ENCODE data around the gene TRABD2B.

Gene TRABD2B

DNA sequence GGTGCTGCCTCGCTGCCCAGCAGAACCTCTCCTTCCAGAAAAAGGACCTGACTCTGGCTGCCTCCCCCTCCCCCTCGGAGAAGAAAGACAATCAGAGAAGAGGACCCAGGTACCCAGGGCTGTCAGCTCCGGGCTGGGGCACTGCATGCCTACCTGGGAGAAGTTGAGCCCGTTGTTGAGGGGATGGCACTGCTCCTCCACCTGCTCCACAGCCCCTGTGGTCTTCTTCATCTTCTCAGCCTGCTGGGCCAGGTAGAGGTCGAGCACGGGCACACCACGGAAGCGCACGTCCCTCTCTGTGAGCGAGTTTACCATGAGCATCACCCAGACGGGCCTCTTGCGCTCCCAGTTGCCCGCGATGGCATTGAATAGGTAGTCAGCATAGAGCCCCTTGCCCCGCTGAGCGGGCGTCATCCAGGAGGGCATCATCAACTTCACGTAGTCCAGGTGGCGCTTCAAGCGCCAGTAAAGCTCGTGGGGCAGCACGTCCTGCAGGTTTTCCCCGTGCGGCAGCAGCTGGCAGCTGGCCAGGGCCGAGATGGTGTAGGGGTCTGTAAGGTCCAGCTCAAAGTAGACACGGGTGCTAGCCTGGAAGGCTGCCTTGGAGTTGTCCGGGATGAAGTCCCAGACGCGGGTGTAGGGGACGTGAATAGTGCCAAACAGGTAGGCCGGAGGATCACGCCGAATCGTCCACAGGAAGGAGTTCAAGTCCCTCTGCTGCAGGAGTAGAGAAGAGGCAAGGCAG lies 3.1 kb downstream of the TRABD2B start:
- H2AFZ ChIP-seq (ENCODE audit: low read depth, low read length, severe bottlenecking), result no peak overlapping the region
- H3K27ac ChIP-seq (ENCODE audit: low read depth, low read length), result no peak overlapping the region
- H3K4me3 ChIP-seq (ENCODE audit: insufficient read depth, low read length, poor library complexity, severe bottlenecking), result no peak overlapping the region
- no peaks in the 10 kb centered on the region for H3K36me3 ChIP-seq (ENCODE audit: low read length)
- H3K4me2 ChIP-seq (ENCODE audit: low read depth, low read length, poor library complexity, severe bottlenecking), result no peak overlapping the region
- H3K9ac ChIP-seq (ENCODE audit: low read length), result no peak overlapping the region
- H4K20me1 ChIP-seq (ENCODE audit: low read depth, low read length), result no peaks in the 10 kb centered on the region
- no peaks in the 10 kb centered on the region for H3K27me3 ChIP-seq (ENCODE audit: low read length)
- no peaks in the 10 kb centered on the region for H3K9me3 ChIP-seq (ENCODE audit: insufficient read depth, low read length)
- no peaks in the 10 kb centered on the region for H3K79me2 ChIP-seq (ENCODE audit: insufficient read depth, low read length)
- TF ChIP-seq EZH2phosphoT487 (conservative IDR thresholded peaks at IDR 0.05; ENCODE audit: low read length), result no peak
- TF ChIP-seq CTCF (IDR thresholded peaks at IDR 0.05; ENCODE audit: insufficient read depth, low read length, poor library complexity, severe bottlenecking), result no peak
- H3K9me2 ChIP-seq (replicated peaks; ENCODE audit: insufficient read depth, low read length), result no peaks in the 10 kb centered on the region
- H3F3A ChIP-seq (ENCODE audit: insufficient read depth), result no peaks in the 10 kb centered on the region

DNA sequence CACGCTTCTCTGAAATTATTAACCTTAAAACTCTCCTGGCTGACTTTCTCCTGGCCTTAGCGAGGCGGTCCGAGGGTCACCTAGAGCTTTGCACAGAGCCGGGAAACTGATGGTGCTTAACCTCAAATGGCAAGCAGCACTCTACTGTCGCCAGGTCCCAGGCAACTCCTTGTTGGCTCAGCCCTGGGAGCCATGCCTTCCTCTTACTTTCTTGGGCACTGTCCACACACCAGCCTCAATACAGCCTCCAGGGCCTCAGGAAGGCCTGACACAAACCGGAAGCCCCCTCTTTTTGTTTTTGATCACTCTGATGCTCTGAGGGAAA lies 3.8 kb downstream of the TRABD2B start:
- no peaks in the 10 kb centered on the region for H3K79me2 ChIP-seq (ENCODE audit: insufficient read depth, low read length)

DNA sequence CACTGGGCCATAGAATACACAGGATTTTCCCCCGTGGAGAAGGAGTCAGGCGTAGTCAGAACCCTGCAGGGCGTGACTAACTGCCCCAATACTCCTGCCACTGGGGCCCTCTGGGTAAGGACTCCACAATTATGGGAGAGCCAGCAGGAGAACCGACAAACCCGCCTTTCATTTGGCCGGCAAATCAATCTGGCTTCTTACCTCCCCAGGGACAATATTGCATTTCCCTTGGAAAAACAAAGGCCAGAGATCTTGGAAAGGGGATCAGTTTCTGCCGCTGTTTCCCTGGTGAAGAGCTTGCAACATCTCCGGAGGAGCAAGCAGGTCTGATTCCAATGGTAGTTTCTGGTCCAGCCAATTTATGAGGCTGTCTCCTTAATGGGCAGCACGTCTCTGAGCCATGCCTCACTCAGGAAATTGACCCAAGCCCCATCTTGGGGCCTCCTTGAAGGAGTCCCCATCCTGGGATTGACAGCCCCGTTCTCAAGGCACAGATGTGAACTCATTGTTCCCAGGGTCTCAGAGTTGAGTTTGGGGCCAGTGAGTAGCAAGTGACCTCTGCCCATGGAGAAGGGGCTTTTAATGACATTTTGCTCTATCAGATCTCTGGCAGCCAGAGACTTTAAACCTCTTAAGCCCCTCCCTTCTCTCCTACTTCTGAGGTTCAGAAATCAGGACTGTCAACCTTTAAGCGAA lies 4.3 kb downstream of the TRABD2B start:
- H3K79me2 ChIP-seq (ENCODE audit: insufficient read depth, low read length), result no peaks in the 10 kb centered on the region
- TF ChIP-seq EZH2phosphoT487 (conservative IDR thresholded peaks at IDR 0.05; ENCODE audit: low read length) (no peak), CTCF (IDR thresholded peaks at IDR 0.05; ENCODE audit: insufficient read depth, low read length, poor library complexity, severe bottlenecking) (no peak)
- H3K9me3 ChIP-seq (ENCODE audit: insufficient read depth, low read length), result no peaks in the 10 kb centered on the region
- H3K27ac ChIP-seq (ENCODE audit: low read depth, low read length), result no peak overlapping the region
- H3K27me3 ChIP-seq (ENCODE audit: low read length), result no peaks in the 10 kb centered on the region
- H3K9me2 ChIP-seq (replicated peaks; ENCODE audit: insufficient read depth, low read length), result no peaks in the 10 kb centered on the region
- H3K9ac ChIP-seq (ENCODE audit: low read length), result no peak overlapping the region
- H3K36me3 ChIP-seq (ENCODE audit: low read length), result no peaks in the 10 kb centered on the region
- no peak overlapping the region for H3K4me2 ChIP-seq (ENCODE audit: low read depth, low read length, poor library complexity, severe bottlenecking)
- no peaks in the 10 kb centered on the region for H3F3A ChIP-seq (ENCODE audit: insufficient read depth)
- no peak overlapping the region for H3K4me3 ChIP-seq (ENCODE audit: insufficient read depth, low read length, poor library complexity, severe bottlenecking)
- no peaks in the 10 kb centered on the region for H4K20me1 ChIP-seq (ENCODE audit: low read depth, low read length)
- no peak overlapping the region for H2AFZ ChIP-seq (ENCODE audit: low read depth, low read length, severe bottlenecking)

More for the DNA sequence above, 3.8 kb downstream of the TRABD2B start:
- no peaks in the 10 kb centered on the region for H4K20me1 ChIP-seq (ENCODE audit: low read depth, low read length)
- H3K27me3 ChIP-seq (ENCODE audit: low read length), result no peaks in the 10 kb centered on the region
- H3K9ac ChIP-seq (ENCODE audit: low read length), result no peak overlapping the region
- H2AFZ ChIP-seq (ENCODE audit: low read depth, low read length, severe bottlenecking), result no peak overlapping the region
- H3K9me3 ChIP-seq (ENCODE audit: insufficient read depth, low read length), result no peaks in the 10 kb centered on the region
- H3K27ac ChIP-seq (ENCODE audit: low read depth, low read length), result no peak overlapping the region
- H3K36me3 ChIP-seq (ENCODE audit: low read length), result no peaks in the 10 kb centered on the region
- no peak overlapping the region for H3K4me2 ChIP-seq (ENCODE audit: low read depth, low read length, poor library complexity, severe bottlenecking)
- H3K4me3 ChIP-seq (ENCODE audit: insufficient read depth, low read length, poor library complexity, severe bottlenecking), result no peak overlapping the region
- no peaks in the 10 kb centered on the region for H3K9me2 ChIP-seq (replicated peaks; ENCODE audit: insufficient read depth, low read length)
- TF ChIP-seq EZH2phosphoT487 (conservative IDR thresholded peaks at IDR 0.05; ENCODE audit: low read length) (no peak), CTCF (IDR thresholded peaks at IDR 0.05; ENCODE audit: insufficient read depth, low read length, poor library complexity, severe bottlenecking) (no peak)
- H3F3A ChIP-seq (ENCODE audit: insufficient read depth), result no peaks in the 10 kb centered on the region
